ENCODE data around the gene CXorf58. TPM values are rescaled to one million over a fixed set of nuclear protein-coding genes. Genes with fewer than 3 reads are reported as not detected.
"Not testable (repeated sequence)": the region's sequence is repeated elsewhere in the genome, so short reads cannot be mapped to it uniquely, and the experiment has no call there.

Gene CXorf58
- total RNA-seq, 1 donor from 2014 or later: 0.21 TPM

DNA sequence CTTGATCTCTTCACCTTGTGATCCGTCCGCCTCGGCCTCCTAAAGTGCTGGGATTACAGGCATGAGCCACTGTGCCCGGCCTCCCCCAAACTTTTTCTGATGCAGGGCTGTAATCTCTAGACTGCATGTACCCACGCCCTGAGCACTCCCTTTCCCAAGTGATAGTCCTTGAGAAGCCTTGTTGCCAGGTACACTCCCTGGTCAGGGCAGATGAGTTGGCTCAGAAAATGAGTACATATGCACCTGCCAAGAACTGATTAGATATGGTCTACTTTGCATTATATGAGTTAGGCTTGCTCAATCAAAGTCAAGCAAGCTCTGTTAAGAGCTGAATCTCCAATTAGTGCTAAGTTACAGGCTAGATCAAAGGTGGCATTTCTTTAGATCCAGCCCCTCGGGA lies 20.4 kb upstream of the CXorf58 start:
- Mint-ChIP-seq H3K4me3 (ENCODE audit: low read depth) (no peak overlapping the region), H3K4me1 (ENCODE audit: low read depth) (peaks cover 15% of the 10 kb centered on the region), H3K9me3 (no peaks in the 10 kb centered on the region), H3K36me3 (ENCODE audit: low read depth) (no peaks in the 10 kb centered on the region), H3K27ac (no peak overlapping the region), H3K27me3 (ENCODE audit: low read depth) (no peaks in the 10 kb centered on the region)
- intact Hi-C loops (cut with micrococcal nuclease): no loop called here
- DNase-seq (ENCODE audit: low spot score): no peak

GRCh38 chrX:23887918-23888317 lies 19.9 kb upstream of the CXorf58 start:
- no peak for DNase-seq (ENCODE audit: low spot score)
- Mint-ChIP-seq H3K27ac (no peak overlapping the region), H3K4me3 (ENCODE audit: low read depth) (no peak overlapping the region), H3K9me3 (no peaks in the 10 kb centered on the region), H3K36me3 (ENCODE audit: low read depth) (no peaks in the 10 kb centered on the region), H3K27me3 (ENCODE audit: low read depth) (no peaks in the 10 kb centered on the region), H3K4me1 (ENCODE audit: low read depth) (peaks cover 15% of the 10 kb centered on the region)
- intact Hi-C loops (cut with micrococcal nuclease): no loop called here

DNA sequence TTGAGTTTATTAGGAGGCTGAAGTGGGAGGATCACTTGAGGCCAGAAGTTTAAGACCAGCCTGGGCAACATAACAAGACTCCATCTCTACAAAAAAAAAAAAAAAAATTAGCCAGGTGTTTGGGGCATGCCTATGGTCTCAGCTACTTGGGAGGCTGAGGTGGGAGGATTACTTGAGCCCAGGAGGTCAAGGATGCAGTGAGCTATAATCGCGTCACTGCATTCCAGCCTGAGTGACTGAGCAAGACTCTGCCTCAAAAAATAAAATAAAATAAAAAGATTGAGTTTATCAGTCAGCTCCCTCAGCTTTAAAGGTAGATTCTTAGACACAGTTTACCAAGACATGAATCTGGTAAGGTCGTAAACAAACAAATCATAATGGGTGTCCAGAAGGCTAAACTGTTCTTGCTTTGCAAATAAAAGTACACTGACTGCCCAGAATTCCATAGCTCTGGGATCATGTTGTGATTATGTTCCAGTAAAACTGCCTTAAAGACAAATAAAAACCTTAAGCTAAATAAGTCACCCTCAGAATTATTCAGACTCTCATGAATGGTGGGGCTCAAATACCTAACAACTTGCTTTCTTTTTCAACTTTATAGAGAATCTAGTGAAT lies 18.8 kb upstream of the CXorf58 start:
- no peaks in the 10 kb centered on the region for H3K9me3 Mint-ChIP-seq
- DNase-seq (ENCODE audit: low spot score): no peak
- no peaks in the 10 kb centered on the region for H3K36me3 Mint-ChIP-seq (ENCODE audit: low read depth)
- peaks cover 11% of the 10 kb centered on the region for H3K4me1 Mint-ChIP-seq (ENCODE audit: low read depth)
- no peaks in the 10 kb centered on the region for H3K27me3 Mint-ChIP-seq (ENCODE audit: low read depth)
- H3K4me3 Mint-ChIP-seq (ENCODE audit: low read depth): no peak overlapping the region
- intact Hi-C loops (cut with micrococcal nuclease): no loop called here
- H3K27ac Mint-ChIP-seq: no peak overlapping the region

- Mint-ChIP-seq H3K9me3 (no peaks in the 10 kb centered on the region), H3K36me3 (ENCODE audit: low read depth) (no peaks in the 10 kb centered on the region), H3K27ac (no peak overlapping the region), H3K4me3 (ENCODE audit: low read depth) (no peak overlapping the region), H3K27me3 (ENCODE audit: low read depth) (no peaks in the 10 kb centered on the region), H3K4me1 (ENCODE audit: low read depth) (no peaks in the 10 kb centered on the region)
- intact Hi-C loops (cut with micrococcal nuclease): no loop called here
- no peak for DNase-seq (ENCODE audit: low spot score)
Measured at GRCh38 chrX:23890933-23891332, 16.9 kb upstream of the CXorf58 start.

DNA sequence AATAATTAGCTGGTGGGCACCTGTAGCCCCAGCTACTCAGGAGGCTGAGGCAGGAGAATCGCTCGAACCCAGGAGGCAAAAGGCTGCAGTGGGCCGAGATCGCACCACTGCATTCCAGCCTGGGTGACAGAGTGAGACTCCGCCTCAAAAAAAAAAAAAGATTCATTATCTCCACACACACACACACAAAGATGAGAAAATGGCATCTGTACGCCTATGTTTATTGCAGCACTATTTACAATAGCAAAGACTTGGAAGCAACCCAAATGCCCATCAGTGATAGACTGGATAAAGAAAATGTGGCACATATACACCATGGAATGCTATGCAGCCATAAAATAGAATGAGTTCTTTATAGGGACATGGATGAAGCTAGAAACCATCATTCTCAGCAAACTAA lies 12.8 kb upstream of the CXorf58 start:
- intact Hi-C loops (cut with micrococcal nuclease); H3K27me3 Mint-ChIP-seq (ENCODE audit: low read depth); H3K36me3 Mint-ChIP-seq (ENCODE audit: low read depth); H3K4me1 Mint-ChIP-seq (ENCODE audit: low read depth); H3K27ac Mint-ChIP-seq; H3K9me3 Mint-ChIP-seq; DNase-seq (ENCODE audit: low spot score); H3K4me3 Mint-ChIP-seq (ENCODE audit: low read depth): not testable (repeated sequence)

DNA sequence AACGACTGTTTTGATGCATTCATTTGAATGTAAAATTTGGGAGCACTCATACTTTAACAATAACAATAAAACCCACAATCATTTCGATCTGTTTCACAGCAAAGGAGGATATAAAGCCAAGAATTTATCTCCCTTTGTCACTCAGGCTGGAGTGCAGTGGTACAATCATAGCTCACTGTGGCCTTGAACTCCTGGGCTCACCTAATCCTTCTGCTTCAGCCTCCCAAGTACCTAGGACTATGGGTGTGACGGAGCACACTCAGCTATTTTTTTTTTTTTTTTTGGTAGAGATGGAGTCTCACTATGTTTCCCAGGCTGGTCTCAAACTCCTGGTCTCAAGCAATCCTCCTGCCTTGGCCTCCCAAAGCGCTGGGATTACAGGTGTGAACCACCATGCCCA lies 11.3 kb upstream of the CXorf58 start:
- DNase-seq (ENCODE audit: low spot score); H3K27me3 Mint-ChIP-seq (ENCODE audit: low read depth); H3K36me3 Mint-ChIP-seq (ENCODE audit: low read depth); H3K27ac Mint-ChIP-seq; H3K4me1 Mint-ChIP-seq (ENCODE audit: low read depth); H3K9me3 Mint-ChIP-seq; intact Hi-C loops (cut with micrococcal nuclease); H3K4me3 Mint-ChIP-seq (ENCODE audit: low read depth): not testable (repeated sequence)

- Mint-ChIP-seq H3K27ac (no peak overlapping the region), H3K27me3 (ENCODE audit: low read depth) (no peaks in the 10 kb centered on the region), H3K36me3 (ENCODE audit: low read depth) (no peaks in the 10 kb centered on the region), H3K9me3 (no peaks in the 10 kb centered on the region), H3K4me1 (ENCODE audit: low read depth) (peaks cover 2% of the 10 kb centered on the region), H3K4me3 (ENCODE audit: low read depth) (no peak overlapping the region)
- no peak for DNase-seq (ENCODE audit: low spot score)
- intact Hi-C loops (cut with micrococcal nuclease): no loop called here
Measured at GRCh38 chrX:23896981-23897380, 10.8 kb upstream of the CXorf58 start.

DNA sequence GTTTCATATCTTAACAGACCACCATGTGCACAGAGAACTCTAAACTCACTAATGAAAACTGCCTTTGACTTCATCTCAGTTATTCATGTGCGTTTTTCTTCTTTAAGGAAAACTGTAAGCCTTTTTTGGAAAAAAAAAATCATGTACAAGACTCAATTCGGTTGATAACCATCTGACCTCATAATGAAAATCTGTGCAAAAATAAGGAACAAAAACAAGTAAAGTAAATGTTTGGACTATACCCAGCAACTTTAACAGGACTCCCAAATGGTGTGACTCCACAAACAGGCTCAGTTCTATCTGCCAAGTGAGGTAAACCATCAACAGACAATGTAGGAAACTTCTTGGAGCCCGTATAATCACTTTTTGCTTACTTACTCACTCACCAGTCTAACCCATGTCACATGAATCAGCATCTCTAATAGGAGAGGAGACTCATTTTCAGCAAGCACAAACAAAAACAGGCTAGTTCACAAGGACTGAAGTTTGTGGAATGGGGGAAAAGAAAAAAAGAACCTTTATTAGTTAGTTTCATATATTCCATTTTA lies 9.3 kb upstream of the CXorf58 start:
- no peaks in the 10 kb centered on the region for H3K9me3 Mint-ChIP-seq
- intact Hi-C loops (cut with micrococcal nuclease): no loop called here
- H3K4me1 Mint-ChIP-seq (ENCODE audit: low read depth): peaks cover 2% of the 10 kb centered on the region
- H3K27me3 Mint-ChIP-seq (ENCODE audit: low read depth): no peaks in the 10 kb centered on the region
- H3K36me3 Mint-ChIP-seq (ENCODE audit: low read depth): no peaks in the 10 kb centered on the region
- no peak for DNase-seq (ENCODE audit: low spot score)
- no peak overlapping the region for H3K27ac Mint-ChIP-seq
- no peak overlapping the region for H3K4me3 Mint-ChIP-seq (ENCODE audit: low read depth)

DNA sequence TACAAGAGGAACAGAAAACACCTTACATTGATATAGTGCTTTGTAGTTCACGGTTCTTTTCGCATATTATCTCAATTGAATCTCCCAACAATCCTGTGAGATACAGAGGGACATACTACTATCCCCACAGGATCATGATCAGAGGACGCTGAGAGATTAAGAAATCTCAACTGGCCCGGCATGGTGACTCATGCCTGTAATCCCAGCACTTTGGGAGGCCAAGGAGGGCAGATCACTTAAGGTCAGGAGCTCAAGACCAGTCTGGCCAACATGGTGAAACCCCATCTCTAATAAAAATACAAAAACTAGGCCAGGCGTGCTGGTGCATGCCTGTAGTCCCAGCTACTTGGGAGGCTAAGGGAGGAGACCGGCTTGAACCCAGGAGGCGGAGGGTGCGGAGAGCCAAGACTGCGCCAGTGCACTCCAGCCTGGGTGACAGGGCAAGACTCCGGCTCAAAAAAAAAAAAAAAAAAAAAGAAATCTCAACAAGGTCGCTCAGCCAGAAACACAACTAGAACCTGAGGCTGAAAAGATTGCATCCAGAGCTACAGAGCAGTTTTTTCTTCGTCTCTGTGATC lies 7.5 kb upstream of the CXorf58 start:
- peaks cover 6% of the 10 kb centered on the region for H3K4me1 Mint-ChIP-seq (ENCODE audit: low read depth)
- DNase-seq (ENCODE audit: low spot score): no peak
- intact Hi-C loops (cut with micrococcal nuclease): loop anchor here (10.0 kb wide), 2 partner anchors 236 to 344 kb away; partner anchors contain the start of gene PRDX4

GRCh38 chrX:23901060-23901459 lies 6.7 kb upstream of the CXorf58 start:
- peaks cover 8% of the 10 kb centered on the region for H3K4me1 Mint-ChIP-seq (ENCODE audit: low read depth)
- H3K27ac Mint-ChIP-seq: no peak overlapping the region
- H3K27me3 Mint-ChIP-seq (ENCODE audit: low read depth): no peaks in the 10 kb centered on the region
- intact Hi-C loops (cut with micrococcal nuclease): loop anchor here (10.0 kb wide), 2 partner anchors 236 to 344 kb away; partner anchors contain the start of gene PRDX4
- H3K4me3 Mint-ChIP-seq (ENCODE audit: low read depth): no peak overlapping the region
- no peak for DNase-seq (ENCODE audit: low spot score)
- no peaks in the 10 kb centered on the region for H3K9me3 Mint-ChIP-seq
- H3K36me3 Mint-ChIP-seq (ENCODE audit: low read depth): no peaks in the 10 kb centered on the region

More for the DNA sequence above, 7.5 kb upstream of the CXorf58 start:
- Mint-ChIP-seq H3K4me3 (ENCODE audit: low read depth) (no peak overlapping the region), H3K9me3 (no peaks in the 10 kb centered on the region), H3K36me3 (ENCODE audit: low read depth) (no peaks in the 10 kb centered on the region), H3K27ac (no peak overlapping the region), H3K27me3 (ENCODE audit: low read depth) (no peaks in the 10 kb centered on the region)

- peaks cover 14% of the 10 kb centered on the region for H3K4me1 Mint-ChIP-seq (ENCODE audit: low read depth)
- H3K4me3 Mint-ChIP-seq (ENCODE audit: low read depth): no peak overlapping the region
- DNase-seq (ENCODE audit: low spot score): peak; percentile 22
- H3K36me3 Mint-ChIP-seq (ENCODE audit: low read depth): no peaks in the 10 kb centered on the region
- no peak overlapping the region for H3K27ac Mint-ChIP-seq
- intact Hi-C loops (cut with micrococcal nuclease): loop anchor here (1.0 to 10.0 kb wide), 4 partner anchors 146 to 343 kb away; partner anchors contain the start of gene PRDX4
- no peaks in the 10 kb centered on the region for H3K27me3 Mint-ChIP-seq (ENCODE audit: low read depth)
- no peaks in the 10 kb centered on the region for H3K9me3 Mint-ChIP-seq
Measured at GRCh38 chrX:23901805-23902204, 6.0 kb upstream of the CXorf58 start.

DNA sequence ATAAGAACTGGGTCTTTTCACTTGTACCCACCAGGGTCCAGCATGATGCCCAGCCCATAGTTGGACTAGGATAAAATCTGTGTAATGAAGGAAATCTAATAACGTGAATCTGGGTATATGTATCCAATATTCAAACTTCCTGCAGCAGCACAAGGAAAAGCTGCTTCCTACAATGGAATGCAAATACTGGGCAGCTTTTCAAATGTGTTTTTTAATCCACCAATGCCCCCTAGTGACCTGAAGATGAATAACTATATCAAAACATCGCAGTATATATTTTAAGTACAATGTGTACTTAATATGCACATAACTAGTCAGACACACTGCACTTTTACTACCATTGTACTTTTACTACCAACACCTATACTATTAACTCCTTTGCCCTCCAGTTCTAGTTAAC lies 5.4 kb upstream of the CXorf58 start:
- intact Hi-C loops (cut with micrococcal nuclease): loop anchor here (1.0 to 10.0 kb wide), 4 partner anchors 146 to 342 kb away; partner anchors contain the start of gene PRDX4
- Mint-ChIP-seq H3K36me3 (ENCODE audit: low read depth) (no peaks in the 10 kb centered on the region), H3K4me3 (ENCODE audit: low read depth) (no peak overlapping the region), H3K9me3 (no peaks in the 10 kb centered on the region), H3K27ac (no peak overlapping the region), H3K4me1 (ENCODE audit: low read depth) (peaks cover 14% of the 10 kb centered on the region), H3K27me3 (ENCODE audit: low read depth) (no peaks in the 10 kb centered on the region)
- DNase-seq (ENCODE audit: low spot score): no peak

DNA sequence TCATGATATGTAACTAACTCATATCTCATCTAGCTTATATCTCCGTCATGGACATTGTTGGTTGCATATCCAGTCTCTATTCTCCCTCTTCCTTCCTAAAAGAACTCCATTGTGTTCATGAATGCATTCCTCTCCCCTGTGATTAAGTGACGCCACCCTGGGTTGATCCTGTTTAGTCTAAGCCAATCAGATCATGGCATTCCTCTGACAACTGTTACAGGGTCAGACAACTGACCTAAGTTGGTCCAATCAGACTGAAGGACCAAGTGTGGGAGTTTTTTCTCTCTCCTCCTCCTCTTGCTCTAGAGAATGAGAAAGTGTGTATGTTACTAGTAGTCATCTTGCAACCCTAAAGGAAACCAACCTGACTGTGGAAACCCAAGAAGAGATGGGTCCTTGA lies 3.7 kb upstream of the CXorf58 start:
- intact Hi-C loops (cut with micrococcal nuclease): loop anchor here (10.0 kb wide), 2 partner anchors 239 to 341 kb away; partner anchors contain the start of gene PRDX4
- no peaks in the 10 kb centered on the region for H3K27me3 Mint-ChIP-seq (ENCODE audit: low read depth)

More for the DNA sequence above, 3.7 kb upstream of the CXorf58 start:
- no peaks in the 10 kb centered on the region for H3K36me3 Mint-ChIP-seq (ENCODE audit: low read depth)
- H3K4me1 Mint-ChIP-seq (ENCODE audit: low read depth): peaks cover 23% of the 10 kb centered on the region
- no peak overlapping the region for H3K27ac Mint-ChIP-seq
- H3K9me3 Mint-ChIP-seq: no peaks in the 10 kb centered on the region
- no peak for DNase-seq (ENCODE audit: low spot score)
- no peak overlapping the region for H3K4me3 Mint-ChIP-seq (ENCODE audit: low read depth)
